Keratinocyte (primary cell): ENCODE measurements around the gene DLGAP1. TPM values are rescaled to one million over a fixed set of nuclear protein-coding genes. Genes with fewer than 3 reads are reported as not detected.

Source experiments
- DNase-seq: peaks from one replicate; pipeline ENCODE4 v3.0.0-alpha.2; 2011; ENCODE audit warnings: low read depth, missing footprints, low spot score
- FAIRE-seq: peaks from 2 replicates; lab custom pipeline; 2011; peaks lifted over from hg19 to GRCh38; lab: Jason Lieb, UNC
- H2AFZ ChIP-seq: 2 replicates; pipeline ENCODE4 v1.6.0; 2012; ENCODE audit warnings: low read length, control low read depth, inconsistent platforms; ENCODE audit not compliant: control insufficient read depth
- H3K27ac ChIP-seq: 2 replicates; pipeline ENCODE4 v1.5.1; 2011; ENCODE audit warnings: low read length; ENCODE audit not compliant: control insufficient read depth, insufficient read depth
- H3K27me3 ChIP-seq: 3 replicates; pipeline ENCODE4 v1.6.0; 2011; ENCODE audit warnings: low read length; ENCODE audit not compliant: control insufficient read depth, insufficient read depth; ENCODE audit errors: extremely low read depth
- H3K36me3 ChIP-seq, 2 experiments: 2 replicates in 1 of 2; 3 replicates in 1 of 2; pipeline ENCODE4 v1.5.1; 2011; ENCODE audit warnings: low read length in 2 of 2, mild to moderate bottlenecking in 1 of 2; ENCODE audit not compliant: control insufficient read depth in 2 of 2, insufficient read depth in 2 of 2; ENCODE audit errors: extremely low read depth in 1 of 2
- H3K4me1 ChIP-seq: 3 replicates; pipeline ENCODE4 v1.5.1; 2011; ENCODE audit warnings: low read length; ENCODE audit not compliant: control insufficient read depth, insufficient read depth; ENCODE audit errors: extremely low read depth
- H3K4me2 ChIP-seq: 3 replicates; pipeline ENCODE4 v1.6.0; 2011; ENCODE audit warnings: low read depth, low read length; ENCODE audit not compliant: control insufficient read depth, insufficient read depth; ENCODE audit errors: extremely low read depth
- H3K4me3 ChIP-seq, 3 experiments: fragments of 200-600 bp in 1 of 3; sonication (generic) in 1 of 3; 2 replicates in 2 of 3; 3 replicates in 1 of 3; pipeline ENCODE4 v1.5.1; 2011 to 2016; ENCODE audit warnings: low read length in 3 of 3, mild to moderate bottlenecking in 3 of 3, control low read depth in 2 of 3, inconsistent platforms in 1 of 3, low read depth in 1 of 3, mixed read lengths in 1 of 3, mixed run types in 1 of 3, moderate library complexity in 1 of 3; ENCODE audit not compliant: control insufficient read depth in 2 of 3, insufficient read depth in 2 of 3; ENCODE audit errors: extremely low read depth in 1 of 3
- H3K79me2 ChIP-seq: 2 replicates; pipeline ENCODE4 v1.6.0; 2012; ENCODE audit warnings: low read length; ENCODE audit not compliant: control insufficient read depth, insufficient read depth
- H3K9ac ChIP-seq: 3 replicates; pipeline ENCODE4 v1.6.0; 2011; ENCODE audit warnings: low read length; ENCODE audit not compliant: control insufficient read depth, insufficient read depth; ENCODE audit errors: extremely low read depth
- H3K9me1 ChIP-seq: 3 replicates; pipeline ENCODE4 v1.6.0; 2011; ENCODE audit warnings: low read length; ENCODE audit not compliant: control insufficient read depth, insufficient read depth; ENCODE audit errors: extremely low read depth
- H3K9me3 ChIP-seq: 2 replicates; pipeline ENCODE4 v1.5.1; 2012; ENCODE audit warnings: low read depth, low read length; ENCODE audit not compliant: control insufficient read depth
- H4K20me1 ChIP-seq: 3 replicates; pipeline ENCODE4 v1.6.0; 2011; ENCODE audit warnings: low read length; ENCODE audit not compliant: control insufficient read depth, insufficient read depth; ENCODE audit errors: extremely low read depth
- CTCF ChIP-seq, 3 experiments: IDR thresholded peaks in 1 of 3; conservative IDR thresholded peaks in 1 of 3; optimal IDR thresholded peaks in 1 of 3; 2 replicates in 2 of 3; 3 replicates in 1 of 3; pipeline versions ENCODE3 to v1.5.1; 2011; ENCODE audit warnings: low read length in 3 of 3, mild to moderate bottlenecking in 3 of 3, moderate library complexity in 2 of 3, control low read depth in 1 of 3, inconsistent platforms in 1 of 3; ENCODE audit not compliant: insufficient read depth in 2 of 3; ENCODE audit errors: extremely low read depth in 1 of 3
- EZH2 ChIP-seq: IDR thresholded peaks from one replicate; pipeline ENCODE4 v1.6.1; 2012; ENCODE audit warnings: inconsistent platforms, mild to moderate bottlenecking, low read length, moderate library complexity
- dilution Hi-C: fragments of 300-500 bp; cut with MboI; formaldehyde crosslinking; loops from one replicate; pipeline ENCODE4 v1.7.0; 2020; ENCODE audit warnings: low sequenced_read_pairs; ENCODE audit not compliant: extremely low pct_ligation_motif_present
- polyA plus RNA-seq, 5 experiments: library from polyadenylated mRNA; depleted of rRNA in 3 of 5; stranded (reverse) in 3 of 5; stranded (forward) in 1 of 5; unstranded in 1 of 5; fragments of >200 nt; gene quantifications; 1 replicate in 1 of 5; 2 replicates in 3 of 5; 3 replicates in 1 of 5; pipeline versions ENCODE4 v1.2.1 to v1.2.3, GENCODE V29; 2011 to 2012; ENCODE audit warnings: missing spikeins in 2 of 5, low read depth in 1 of 5, low replicate concordance in 1 of 5

DLGAP1 gene
- polyA plus RNA-seq, 1 donor (not counting 4 experiments of a cell fraction or from before 2014, with no cell fraction given): not detected

- FAIRE-seq (peak; percentile 9), DNase-seq (no peak)
- Histone ChIP-seq H3K36me3 (no peaks in the 10 kb centered on the region), H3K79me2 (no peaks in the 10 kb centered on the region), H3K9ac (no peak overlapping the region), H3K4me1 (peaks cover 14% of the 10 kb centered on the region), H4K20me1 (no peaks in the 10 kb centered on the region), H3K9me1 (no peaks in the 10 kb centered on the region), H3K9me3 (no peaks in the 10 kb centered on the region), H2AFZ (no peak overlapping the region), H3K4me2 (no peak overlapping the region), H3K27ac (no peak overlapping the region), H3K4me3 (no peak overlapping the region), H3K27me3 (no peaks in the 10 kb centered on the region)
- dilution Hi-C loops: no loop called here
- TF ChIP-seq EZH2 (no peak), CTCF (optimal IDR thresholded peaks at IDR 0.05 in 1 of 3, IDR thresholded peaks at IDR 0.05 in 1 of 3, conservative IDR thresholded peaks at IDR 0.05 in 1 of 3; ENCODE audit: extremely low read depth in 1 of 3, insufficient read depth in 2 of 3, low read length in 3 of 3) (no peak)
These were observed 876.5 kb downstream of the DLGAP1 start for GRCh38 chr18:3578621-3579020.

- Histone ChIP-seq H3K4me1 (peaks cover 9% of the 10 kb centered on the region), H3K27ac (no peak overlapping the region), H3K79me2 (no peaks in the 10 kb centered on the region), H4K20me1 (no peaks in the 10 kb centered on the region), H3K9me3 (no peaks in the 10 kb centered on the region), H3K4me2 (no peak overlapping the region), H3K9me1 (no peaks in the 10 kb centered on the region), H2AFZ (no peak overlapping the region), H3K36me3 (no peaks in the 10 kb centered on the region), H3K9ac (no peak overlapping the region), H3K27me3 (no peaks in the 10 kb centered on the region), H3K4me3 (no peak overlapping the region)
- TF ChIP-seq EZH2: no peak
- no peak for DNase-seq
- dilution Hi-C loops: no loop called here
- FAIRE-seq: no peak
These were observed 877.7 kb downstream of the DLGAP1 start for GRCh38 chr18:3577281-3577855.

GRCh38 chr18:3572761-3573160 lies 882.3 kb downstream of the DLGAP1 start:
- dilution Hi-C loops: no loop called here
- Histone ChIP-seq H3K4me2 (no peak overlapping the region), H3K9me3 (no peaks in the 10 kb centered on the region), H3K79me2 (no peaks in the 10 kb centered on the region), H3K27me3 (no peaks in the 10 kb centered on the region), H4K20me1 (no peaks in the 10 kb centered on the region), H3K4me1 (no peaks in the 10 kb centered on the region), H3K27ac (no peak overlapping the region), H3K9ac (no peak overlapping the region), H3K4me3 (no peak overlapping the region), H3K9me1 (no peaks in the 10 kb centered on the region), H2AFZ (no peak overlapping the region), H3K36me3 (no peaks in the 10 kb centered on the region)
- DNase-seq (no peak), FAIRE-seq (no peak)
- TF ChIP-seq EZH2 (no peak), CTCF (optimal IDR thresholded peaks at IDR 0.05 in 1 of 3, IDR thresholded peaks at IDR 0.05 in 1 of 3, conservative IDR thresholded peaks at IDR 0.05 in 1 of 3; ENCODE audit: extremely low read depth in 1 of 3, insufficient read depth in 2 of 3, low read length in 3 of 3) (no peak)
